ENCODE data around the gene CASS4. TPM values are rescaled to one million over a fixed set of nuclear protein-coding genes. Genes with fewer than 3 reads are reported as not detected.
A peak's percentile ranks its signal among the peaks of the same experiment; 100 is the strongest.

CASS4 gene
- total and polyA plus RNA-seq, 9 of the 15 experiments (the other 6 are each of a cell fraction or from before 2014, with no cell fraction given) = 8.1 to 53.8 (median 26.7) TPM

DNA sequence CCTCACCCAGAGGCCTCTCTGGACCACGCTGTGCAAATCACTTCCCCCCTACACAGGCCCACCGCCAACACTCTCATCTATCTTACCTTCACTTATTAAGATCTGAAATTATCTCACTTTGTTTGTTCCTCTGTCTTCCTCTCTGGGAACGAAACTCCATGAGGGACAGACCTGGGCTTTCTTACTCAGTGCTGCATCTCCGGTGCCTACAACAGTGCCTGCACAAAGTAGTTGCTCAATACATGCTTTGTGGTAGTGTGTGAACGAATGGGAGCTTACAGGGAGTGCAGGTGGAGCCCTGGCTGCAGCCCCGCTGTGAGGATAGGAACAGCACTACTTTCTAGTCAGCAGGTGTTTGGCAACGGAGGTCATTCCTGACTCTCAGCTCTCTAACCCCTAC lies 5.3 kb downstream of the CASS4 start:
- Histone ChIP-seq H3K9me3 (replicated peaks; ENCODE audit: control insufficient read depth, insufficient read depth, low read depth, low read length) (no peaks in the 10 kb centered on the region), H3K79me2 (ENCODE audit: control insufficient read depth, insufficient read depth, low read length) (peaks cover 100% of the 10 kb centered on the region), H3K4me1 (replicated peaks in 1 of 2; ENCODE audit: control insufficient read depth in 2 of 2, insufficient read depth in 2 of 2, low read length in 2 of 2) (peaks cover 24 to 68% of the 10 kb centered on the region in 2 experiments), H3K4me3 (peak overlapping the region; percentile 77), H3K36me3 (ENCODE audit: control insufficient read depth, insufficient read depth, low read length) (peaks cover 65% of the 10 kb centered on the region), H4K20me1 (replicated peaks; ENCODE audit: control insufficient read depth, insufficient read depth, low read length) (no peaks in the 10 kb centered on the region; the same call in 1 of the 2 replicates), H3K9me1 (ENCODE audit: control insufficient read depth, insufficient read depth, low read length) (no peaks in the 10 kb centered on the region), H3K9ac (ENCODE audit: insufficient read depth in 1 of 2, low read depth in 2 of 2, low read length in 2 of 2) (peak overlapping the region; percentile 66 to 77), H2AFZ (ENCODE audit: low read depth, low read length) (no peak overlapping the region), H3K27ac (ENCODE audit: extremely low read depth, low read depth, low read length) (peak overlapping the region; percentile 85), H3K27me3 (ENCODE audit: control insufficient read depth in 2 of 2, insufficient read depth in 2 of 2, low read length in 2 of 2) (no peaks in the 10 kb centered on the region), H3K4me2 (ENCODE audit: insufficient read depth, low read length) (peak overlapping the region; percentile 78)
- intact Hi-C loops (cut with micrococcal nuclease) = no loop called here
- no peak for DNase-seq (ENCODE audit: extremely low read depth in 1 of 4, low spot score in 3 of 4)
- FAIRE-seq = no peak
- no peak for ATAC-seq
- in situ Hi-C loops (cut with MboI) = no loop called here
- POLR2A ChIA-PET = interaction anchor here (0.9 to 1.9 kb wide), 9 partner anchors 8 to 51 kb away, joined by 3 to 9 read pairs (median 4); partner anchors contain the start of genes AURKA, CSTF1 and RTF2
- BruUV-seq (replicated peaks) = no TSS peak
- TF ChIP-seq ATF6 (CRISPR knock-in tag; IDR thresholded peaks at IDR 0.05) = 0 out of 2 replicates have a peak, but pooled peaks have one; percentile 60
- TF ChIP-seq PPARD (CRISPR knock-in tag; IDR thresholded peaks at IDR 0.05) = no peak
- TF ChIP-seq SLC30A9 (CRISPR knock-in tag; IDR thresholded peaks at IDR 0.05) = no peak
- TF ChIP-seq SMARCA5 (IDR thresholded peaks at IDR 0.05) = peak; percentile 20; the same call in 1 of the 2 replicates
- peak; percentile 57; the same call in 1 of the 2 replicates for TF ChIP-seq BCOR (IDR thresholded peaks at IDR 0.05)
- TF ChIP-seq SPI1 (IDR thresholded peaks at IDR 0.05; ENCODE audit: borderline replicate concordance, low read depth, low read length) = peak; percentile 12; the same call in 1 of the 2 replicates
- no peak for TF ChIP-seq SIX5 (IDR thresholded peaks at IDR 0.05; ENCODE audit: borderline replicate concordance in 1 of 2, insufficient read depth in 1 of 2, low read depth in 1 of 2, low read length in 2 of 2)
- 0 out of 4 replicates have a peak, but pooled peaks of 1 of the 2 experiments have one; percentile 28 for TF ChIP-seq HDAC1 (IDR thresholded peaks at IDR 0.05)
- TF ChIP-seq HOXB6 (CRISPR knock-in tag; IDR thresholded peaks at IDR 0.05; ENCODE audit: borderline replicate concordance) = no peak
- peak in 1 of 2 experiments; percentile 50; a peak in 1 of 4 replicates for TF ChIP-seq KDM1A (IDR thresholded peaks at IDR 0.05)
- no peak for TF ChIP-seq ZC3H11A (IDR thresholded peaks at IDR 0.05; ENCODE audit: low read depth, low read length)
- TF ChIP-seq, protein P1, sequence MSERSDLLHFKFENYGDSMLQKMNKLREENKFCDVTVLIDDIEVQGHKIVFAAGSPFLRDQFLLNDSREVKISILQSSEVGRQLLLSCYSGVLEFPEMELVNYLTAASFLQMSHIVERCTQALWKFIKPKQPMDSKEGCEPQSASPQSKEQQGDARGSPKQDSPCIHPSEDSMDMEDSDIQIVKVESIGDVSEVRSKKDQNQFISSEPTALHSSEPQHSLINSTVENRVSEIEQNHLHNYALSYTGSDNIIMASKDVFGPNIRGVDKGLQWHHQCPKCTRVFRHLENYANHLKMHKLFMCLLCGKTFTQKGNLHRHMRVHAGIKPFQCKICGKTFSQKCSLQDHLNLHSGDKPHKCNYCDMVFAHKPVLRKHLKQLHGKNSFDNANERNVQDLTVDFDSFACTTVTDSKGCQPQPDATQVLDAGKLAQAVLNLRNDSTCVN (CRISPR knock-in tag; IDR thresholded peaks at IDR 0.05) = 0 out of 2 replicates have a peak, but pooled peaks have one; percentile 42
- peak; percentile 59 for TF ChIP-seq RBM25 (IDR thresholded peaks at IDR 0.05; ENCODE audit: low read depth, low read length, severe bottlenecking)
- no peak for TF ChIP-seq ZNF583 (CRISPR knock-in tag; IDR thresholded peaks at IDR 0.05)
- TF ChIP-seq CEBPB (tag; IDR thresholded peaks at IDR 0.05) = peak; percentile 52
- TF ChIP-seq HCFC1 (IDR thresholded peaks at IDR 0.05; ENCODE audit: low read depth, low read length) = no peak
- 24% methylated on average over 7 of the region's 7 CpGs for WGBS (ENCODE audit: insufficient coverage, low coverage, missing lambda C conversion rate)
- CTCF ChIA-PET (ENCODE audit: low intra/inter-chr PET ratio) = no interaction called here
